ENCODE results near the gene CCDC7. TPM values are rescaled to one million over a fixed set of nuclear protein-coding genes. Genes with fewer than 3 reads are reported as not detected.

Gene CCDC7
- total and polyA plus RNA-seq, 4 donors, result 1.2 to 36.4 (median 6.9) TPM

- TF ChIP-seq, protein P1, sequence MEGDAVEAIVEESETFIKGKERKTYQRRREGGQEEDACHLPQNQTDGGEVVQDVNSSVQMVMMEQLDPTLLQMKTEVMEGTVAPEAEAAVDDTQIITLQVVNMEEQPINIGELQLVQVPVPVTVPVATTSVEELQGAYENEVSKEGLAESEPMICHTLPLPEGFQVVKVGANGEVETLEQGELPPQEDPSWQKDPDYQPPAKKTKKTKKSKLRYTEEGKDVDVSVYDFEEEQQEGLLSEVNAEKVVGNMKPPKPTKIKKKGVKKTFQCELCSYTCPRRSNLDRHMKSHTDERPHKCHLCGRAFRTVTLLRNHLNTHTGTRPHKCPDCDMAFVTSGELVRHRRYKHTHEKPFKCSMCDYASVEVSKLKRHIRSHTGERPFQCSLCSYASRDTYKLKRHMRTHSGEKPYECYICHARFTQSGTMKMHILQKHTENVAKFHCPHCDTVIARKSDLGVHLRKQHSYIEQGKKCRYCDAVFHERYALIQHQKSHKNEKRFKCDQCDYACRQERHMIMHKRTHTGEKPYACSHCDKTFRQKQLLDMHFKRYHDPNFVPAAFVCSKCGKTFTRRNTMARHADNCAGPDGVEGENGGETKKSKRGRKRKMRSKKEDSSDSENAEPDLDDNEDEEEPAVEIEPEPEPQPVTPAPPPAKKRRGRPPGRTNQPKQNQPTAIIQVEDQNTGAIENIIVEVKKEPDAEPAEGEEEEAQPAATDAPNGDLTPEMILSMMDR (IDR thresholded peaks at IDR 0.05; ENCODE audit: control extremely low read depth, extremely low read depth), result no peak
- no peak for ATAC-seq (ENCODE audit: insufficient read depth, low FRiP score)
- H3K36me3 ChIP-seq (ENCODE audit: control insufficient read depth in 4 of 4, insufficient read depth in 4 of 4, low read length in 4 of 4), result peaks cover 0 to 8% (median 1%) of the 10 kb centered on the region in 4 donors
- H3K9me3 ChIP-seq (ENCODE audit: control insufficient read depth in 4 of 4, insufficient read depth in 3 of 4, low read length in 3 of 4), result no peaks in the 10 kb centered on the region
- H3K4me3 ChIP-seq, result no peak overlapping the region
- H3K27ac ChIP-seq (ENCODE audit: low read depth in 1 of 2, low read length in 1 of 2), result no peak overlapping the region
- no peaks in the 10 kb centered on the region for H3K27me3 ChIP-seq (ENCODE audit: control insufficient read depth in 3 of 3, insufficient read depth in 3 of 3, low read length in 2 of 3)
- H3K4me1 ChIP-seq (ENCODE audit: control insufficient read depth in 5 of 5, insufficient read depth in 5 of 5, low read length in 5 of 5), result peaks cover 0 to 1% (median 0%) of the 10 kb centered on the region in 5 donors
- WGBS, 2 donors, result 50 to 93% methylated on average over 1 of the region's 1 CpG
- H3K9ac ChIP-seq (ENCODE audit: insufficient read depth in 1 of 2, low read length in 2 of 2), result no peak overlapping the region
- no peak for DNase-seq
Measured at GRCh38 chr10:32459051-32459698, 13.2 kb downstream of the CCDC7 start.

DNA sequence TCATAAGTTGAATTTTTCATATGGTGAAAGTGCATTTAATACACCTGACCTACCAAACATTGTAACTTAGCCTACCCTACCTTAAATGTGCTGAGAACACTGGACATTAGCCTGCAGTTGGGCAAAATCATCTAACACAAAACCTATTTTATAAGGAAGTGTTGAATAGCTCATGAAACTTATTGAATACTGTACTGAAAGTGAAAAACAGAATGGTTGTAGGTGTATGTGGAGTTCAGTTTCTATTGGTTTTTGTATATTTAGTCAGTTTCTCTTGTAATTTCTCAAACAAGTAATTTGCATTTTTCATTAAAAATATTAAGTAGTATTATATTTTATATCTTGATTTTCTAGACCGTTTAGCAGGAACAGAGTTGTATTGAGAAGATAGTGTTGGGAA, 15.3 kb downstream of the CCDC7 start:
- TF ChIP-seq, protein P1 (IDR thresholded peaks at IDR 0.05; ENCODE audit: control extremely low read depth, extremely low read depth), result no peak
- ATAC-seq (ENCODE audit: insufficient read depth, low FRiP score) (no peak), DNase-seq (no peak)
- no peak overlapping the region for H3K9ac ChIP-seq (ENCODE audit: insufficient read depth in 1 of 2, low read length in 2 of 2)
- H3K27me3 ChIP-seq (ENCODE audit: control insufficient read depth in 3 of 3, insufficient read depth in 3 of 3, low read length in 2 of 3), result no peaks in the 10 kb centered on the region
- peaks cover 0 to 4% (median 1%) of the 10 kb centered on the region in 4 donors for H3K36me3 ChIP-seq (ENCODE audit: control insufficient read depth in 4 of 4, insufficient read depth in 4 of 4, low read length in 4 of 4)
- no peak overlapping the region for H3K4me3 ChIP-seq
- H3K27ac ChIP-seq (ENCODE audit: low read depth in 1 of 2, low read length in 1 of 2), result no peak overlapping the region
- WGBS, 2 donors, result 93 to 95% methylated on average over 1 of the region's 1 CpG
- H3K4me1 ChIP-seq (ENCODE audit: control insufficient read depth in 5 of 5, insufficient read depth in 5 of 5, low read length in 5 of 5), result peaks cover 0 to 1% (median 0%) of the 10 kb centered on the region in 5 donors
- no peaks in the 10 kb centered on the region for H3K9me3 ChIP-seq (ENCODE audit: control insufficient read depth in 4 of 4, insufficient read depth in 3 of 4, low read length in 3 of 4)

GRCh38 chr10:32471232-32471631, 25.3 kb downstream of the CCDC7 start:
- TF ChIP-seq, protein P1 (IDR thresholded peaks at IDR 0.05; ENCODE audit: control extremely low read depth, extremely low read depth), result no peak
- Histone ChIP-seq H3K36me3 (ENCODE audit: control insufficient read depth in 4 of 4, insufficient read depth in 4 of 4, low read length in 4 of 4) (peaks cover 0 to 11% (median 5%) of the 10 kb centered on the region in 4 donors), H3K9ac (ENCODE audit: insufficient read depth in 1 of 2, low read length in 2 of 2) (no peak overlapping the region), H3K4me3 (no peak overlapping the region), H3K4me1 (ENCODE audit: control insufficient read depth in 5 of 5, insufficient read depth in 5 of 5, low read length in 5 of 5) (no peaks in the 10 kb centered on the region), H3K27me3 (ENCODE audit: control insufficient read depth in 3 of 3, insufficient read depth in 3 of 3, low read length in 2 of 3) (no peaks in the 10 kb centered on the region), H3K27ac (ENCODE audit: low read depth in 1 of 2, low read length in 1 of 2) (no peak overlapping the region), H3K9me3 (ENCODE audit: control insufficient read depth in 4 of 4, insufficient read depth in 3 of 4, low read length in 3 of 4) (no peaks in the 10 kb centered on the region)
- no peak for DNase-seq
- 97 to 98% methylated on average over 1 of the region's 1 CpG for WGBS, 2 donors
- no peak for ATAC-seq (ENCODE audit: insufficient read depth, low FRiP score)
